Measurements from ENCODE around the gene RTKN.
A peak's percentile ranks its signal among the peaks of the same experiment; 100 is the strongest.

RTKN gene

DNA sequence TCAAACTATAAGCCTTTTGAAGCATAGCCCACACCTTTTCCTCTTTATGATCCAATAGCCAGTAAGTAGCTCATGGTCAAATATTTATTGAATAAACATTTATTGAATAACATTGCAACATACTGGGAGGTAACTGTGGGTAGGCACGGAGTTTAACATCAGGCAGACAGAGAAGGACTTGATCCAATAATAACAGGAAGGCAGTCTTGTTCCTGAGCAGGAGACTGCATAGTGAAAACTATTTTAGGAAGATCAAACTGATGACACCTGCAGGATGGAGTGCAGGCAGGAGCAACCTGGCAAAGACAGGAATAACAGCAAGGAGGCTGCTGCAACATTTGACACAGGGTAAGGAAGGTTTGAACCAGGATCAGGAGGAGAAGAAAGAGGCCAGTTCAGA, 58.5 kb downstream of the RTKN start:
- ATAC-seq, result no peak

GRCh38 chr2:74381751-74382150, 60.0 kb downstream of the RTKN start:
- TF ChIP-seq CSDC2 (CRISPR knock-in tag; IDR thresholded peaks at IDR 0.05) (no peak), ZNF8 (CRISPR knock-in tag; IDR thresholded peaks at IDR 0.05) (no peak), TOX (CRISPR knock-in tag; IDR thresholded peaks at IDR 0.05; ENCODE audit: borderline replicate concordance) (no peak), TCF4 (CRISPR knock-in tag; IDR thresholded peaks at IDR 0.05; ENCODE audit: borderline replicate concordance) (no peak), PPARA (CRISPR knock-in tag; IDR thresholded peaks at IDR 0.05; ENCODE audit: borderline replicate concordance) (no peak), SNAI2 (CRISPR knock-in tag; IDR thresholded peaks at IDR 0.05) (no peak), OSR1 (CRISPR knock-in tag; IDR thresholded peaks at IDR 0.05) (no peak)
- TF ChIP-seq, protein P1, sequence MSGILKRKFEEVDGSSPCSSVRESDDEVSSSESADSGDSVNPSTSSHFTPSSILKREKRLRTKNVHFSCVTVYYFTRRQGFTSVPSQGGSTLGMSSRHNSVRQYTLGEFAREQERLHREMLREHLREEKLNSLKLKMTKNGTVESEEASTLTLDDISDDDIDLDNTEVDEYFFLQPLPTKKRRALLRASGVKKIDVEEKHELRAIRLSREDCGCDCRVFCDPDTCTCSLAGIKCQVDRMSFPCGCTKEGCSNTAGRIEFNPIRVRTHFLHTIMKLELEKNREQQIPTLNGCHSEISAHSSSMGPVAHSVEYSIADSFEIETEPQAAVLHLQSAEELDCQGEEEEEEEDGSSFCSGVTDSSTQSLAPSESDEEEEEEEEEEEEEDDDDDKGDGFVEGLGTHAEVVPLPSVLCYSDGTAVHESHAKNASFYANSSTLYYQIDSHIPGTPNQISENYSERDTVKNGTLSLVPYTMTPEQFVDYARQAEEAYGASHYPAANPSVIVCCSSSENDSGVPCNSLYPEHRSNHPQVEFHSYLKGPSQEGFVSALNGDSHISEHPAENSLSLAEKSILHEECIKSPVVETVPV (CRISPR knock-in tag; IDR thresholded peaks at IDR 0.05), result no peak
- TF ChIP-seq, protein P2, sequence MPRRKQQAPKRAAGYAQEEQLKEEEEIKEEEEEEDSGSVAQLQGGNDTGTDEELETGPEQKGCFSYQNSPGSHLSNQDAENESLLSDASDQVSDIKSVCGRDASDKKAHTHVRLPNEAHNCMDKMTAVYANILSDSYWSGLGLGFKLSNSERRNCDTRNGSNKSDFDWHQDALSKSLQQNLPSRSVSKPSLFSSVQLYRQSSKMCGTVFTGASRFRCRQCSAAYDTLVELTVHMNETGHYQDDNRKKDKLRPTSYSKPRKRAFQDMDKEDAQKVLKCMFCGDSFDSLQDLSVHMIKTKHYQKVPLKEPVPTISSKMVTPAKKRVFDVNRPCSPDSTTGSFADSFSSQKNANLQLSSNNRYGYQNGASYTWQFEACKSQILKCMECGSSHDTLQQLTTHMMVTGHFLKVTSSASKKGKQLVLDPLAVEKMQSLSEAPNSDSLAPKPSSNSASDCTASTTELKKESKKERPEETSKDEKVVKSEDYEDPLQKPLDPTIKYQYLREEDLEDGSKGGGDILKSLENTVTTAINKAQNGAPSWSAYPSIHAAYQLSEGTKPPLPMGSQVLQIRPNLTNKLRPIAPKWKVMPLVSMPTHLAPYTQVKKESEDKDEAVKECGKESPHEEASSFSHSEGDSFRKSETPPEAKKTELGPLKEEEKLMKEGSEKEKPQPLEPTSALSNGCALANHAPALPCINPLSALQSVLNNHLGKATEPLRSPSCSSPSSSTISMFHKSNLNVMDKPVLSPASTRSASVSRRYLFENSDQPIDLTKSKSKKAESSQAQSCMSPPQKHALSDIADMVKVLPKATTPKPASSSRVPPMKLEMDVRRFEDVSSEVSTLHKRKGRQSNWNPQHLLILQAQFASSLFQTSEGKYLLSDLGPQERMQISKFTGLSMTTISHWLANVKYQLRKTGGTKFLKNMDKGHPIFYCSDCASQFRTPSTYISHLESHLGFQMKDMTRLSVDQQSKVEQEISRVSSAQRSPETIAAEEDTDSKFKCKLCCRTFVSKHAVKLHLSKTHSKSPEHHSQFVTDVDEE (CRISPR knock-in tag; IDR thresholded peaks at IDR 0.05), result no peak
- no peak for ATAC-seq

More for the DNA sequence above, 58.5 kb downstream of the RTKN start:
- no peak for TF ChIP-seq SNAI2 (CRISPR knock-in tag; IDR thresholded peaks at IDR 0.05)
- TF ChIP-seq ISL1 (CRISPR knock-in tag; IDR thresholded peaks at IDR 0.05), result no peak
- no peak for TF ChIP-seq BACH2 (CRISPR knock-in tag; IDR thresholded peaks at IDR 0.05; ENCODE audit: borderline replicate concordance)
- no peak for TF ChIP-seq ZNF70 (CRISPR knock-in tag; IDR thresholded peaks at IDR 0.05)

- ATAC-seq, result peak; percentile 98
- TF ChIP-seq TOX (CRISPR knock-in tag; IDR thresholded peaks at IDR 0.05; ENCODE audit: borderline replicate concordance) (no peak), BACH2 (CRISPR knock-in tag; IDR thresholded peaks at IDR 0.05; ENCODE audit: borderline replicate concordance) (no peak), CSDC2 (CRISPR knock-in tag; IDR thresholded peaks at IDR 0.05) (no peak), ZFP3 (CRISPR knock-in tag; IDR thresholded peaks at IDR 0.05) (no peak), POU6F1 (CRISPR knock-in tag; IDR thresholded peaks at IDR 0.05; ENCODE audit: borderline replicate concordance, low read depth) (no peak), OSR1 (CRISPR knock-in tag; IDR thresholded peaks at IDR 0.05) (no peak), ZNF565 (CRISPR knock-in tag; conservative IDR thresholded peaks at IDR 0.05; ENCODE audit: low read depth) (no peak)
- TF ChIP-seq, protein P3, sequence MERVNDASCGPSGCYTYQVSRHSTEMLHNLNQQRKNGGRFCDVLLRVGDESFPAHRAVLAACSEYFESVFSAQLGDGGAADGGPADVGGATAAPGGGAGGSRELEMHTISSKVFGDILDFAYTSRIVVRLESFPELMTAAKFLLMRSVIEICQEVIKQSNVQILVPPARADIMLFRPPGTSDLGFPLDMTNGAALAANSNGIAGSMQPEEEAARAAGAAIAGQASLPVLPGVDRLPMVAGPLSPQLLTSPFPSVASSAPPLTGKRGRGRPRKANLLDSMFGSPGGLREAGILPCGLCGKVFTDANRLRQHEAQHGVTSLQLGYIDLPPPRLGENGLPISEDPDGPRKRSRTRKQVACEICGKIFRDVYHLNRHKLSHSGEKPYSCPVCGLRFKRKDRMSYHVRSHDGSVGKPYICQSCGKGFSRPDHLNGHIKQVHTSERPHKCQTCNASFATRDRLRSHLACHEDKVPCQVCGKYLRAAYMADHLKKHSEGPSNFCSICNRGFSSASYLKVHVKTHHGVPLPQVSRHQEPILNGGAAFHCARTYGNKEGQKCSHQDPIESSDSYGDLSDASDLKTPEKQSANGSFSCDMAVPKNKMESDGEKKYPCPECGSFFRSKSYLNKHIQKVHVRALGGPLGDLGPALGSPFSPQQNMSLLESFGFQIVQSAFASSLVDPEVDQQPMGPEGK (CRISPR knock-in tag; IDR thresholded peaks at IDR 0.05; ENCODE audit: borderline replicate concordance), result no peak
Measured at GRCh38 chr2:74379851-74380789, 61.6 kb downstream of the RTKN start, which contains the start of gene DCTN1. Gene DCTN1 (minus strand): TSS chr2:74380311. CDS start chr2:74380037, 274 bp downstream.

GRCh38 chr2:74378007-74378406, 63.7 kb downstream of the RTKN start:
- no peak for ATAC-seq
- TF ChIP-seq BACH2 (CRISPR knock-in tag; IDR thresholded peaks at IDR 0.05; ENCODE audit: borderline replicate concordance) (no peak), OSR1 (CRISPR knock-in tag; IDR thresholded peaks at IDR 0.05) (no peak), ZFP3 (CRISPR knock-in tag; IDR thresholded peaks at IDR 0.05) (no peak), SNAI2 (CRISPR knock-in tag; IDR thresholded peaks at IDR 0.05) (no peak), ESRRG (CRISPR knock-in tag; IDR thresholded peaks at IDR 0.05) (no peak), TOX (CRISPR knock-in tag; IDR thresholded peaks at IDR 0.05; ENCODE audit: borderline replicate concordance) (no peak), ARNTL (CRISPR knock-in tag; IDR thresholded peaks at IDR 0.05; ENCODE audit: borderline replicate concordance, low read depth) (no peak), ZNF565 (CRISPR knock-in tag; conservative IDR thresholded peaks at IDR 0.05; ENCODE audit: low read depth) (no peak), GLIS3 (CRISPR knock-in tag; IDR thresholded peaks at IDR 0.05) (no peak)
- TF ChIP-seq, protein P3 (CRISPR knock-in tag; IDR thresholded peaks at IDR 0.05; ENCODE audit: borderline replicate concordance), result no peak
- TF ChIP-seq, protein P2 (CRISPR knock-in tag; IDR thresholded peaks at IDR 0.05), result no peak
